SH-SY5Y (cell line): ENCODE data around the gene GABRA6.

Experiments used
- GATA2 ChIP-seq: IDR thresholded peaks from 2 replicates; pipeline ENCODE4 v1.6.1; 2011; ENCODE audit warnings: mild to moderate bottlenecking, low read depth, low read length
- GATA3 ChIP-seq: IDR thresholded peaks from 2 replicates; pipeline ENCODE4 v1.6.1; 2011; ENCODE audit warnings: low read depth, mild to moderate bottlenecking, low read length, moderate library complexity

DNA sequence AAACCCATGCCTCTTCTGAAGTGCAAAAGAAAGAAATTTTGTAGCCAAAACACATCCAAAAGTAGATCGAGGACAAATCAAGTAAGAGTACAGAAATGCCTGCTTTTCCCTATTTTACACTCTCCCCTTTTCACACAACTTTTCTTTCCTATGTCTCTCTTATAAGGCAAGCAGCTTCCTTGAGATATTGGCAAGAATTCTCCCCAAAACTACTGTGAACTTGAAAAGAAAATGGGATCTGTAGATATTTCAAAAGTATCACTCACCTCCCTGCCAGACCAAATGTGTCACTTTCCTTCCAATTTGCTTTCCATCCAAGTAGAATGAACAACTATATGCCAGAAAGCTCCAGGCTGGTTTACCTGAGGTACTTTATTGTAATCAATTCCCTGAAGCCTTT is 47.9 kb upstream of the GABRA6 start:
- TF ChIP-seq GATA2 (no peak), GATA3 (no peak)
